Thyroid gland (tissue), 4 donors: Measurements from ENCODE around the gene IL26. TPM values are rescaled to one million over a fixed set of nuclear protein-coding genes. Genes with fewer than 3 reads are reported as not detected.

Source experiments
- DNase-seq, 2 donors: peaks; one replicate each; pipeline ENCODE4 v3.0.0-alpha.2; 2019
- H3K27ac ChIP-seq, 3 donors: fragments of 200-600 bp; sonication (generic); 1 replicate in 2 of 3; 2 replicates in 1 of 3; pipeline ENCODE4 v1.5.1; 2016 to 2019; ENCODE audit warnings: mild to moderate bottlenecking in 1 of 3, moderate library complexity in 1 of 3
- H3K27me3 ChIP-seq: fragments of 200-600 bp; sonication (generic); one replicate; pipeline ENCODE4 v1.5.1; 2019
- H3K36me3 ChIP-seq, 2 donors: fragments of 200-600 bp; sonication (generic); one replicate each; pipeline ENCODE4 v1.5.1; 2016 to 2019
- H3K4me1 ChIP-seq, 2 donors: fragments of 200-600 bp; sonication (generic); one replicate each; pipeline ENCODE4 v1.5.1; 2017 to 2019
- H3K4me3 ChIP-seq, 3 donors: fragments of 200-600 bp; sonication (generic); replicated peaks in 1 of 3; 1 replicate in 2 of 3; 2 replicates in 1 of 3; pipeline ENCODE4 v1.5.1; 2016; ENCODE audit warnings: mild to moderate bottlenecking in 1 of 3
- H3K9me3 ChIP-seq: fragments of 200-600 bp; sonication (generic); one replicate; pipeline ENCODE4 v1.5.1; 2017
- POLR2A ChIP-seq, 2 donors: fragments of 450-650 bp; IDR thresholded peaks; one replicate each; pipeline ENCODE4 v1.6.1; 2017; ENCODE audit warnings: antibody characterized with exemption in 2 of 2, mild to moderate bottlenecking in 2 of 2, moderate library complexity in 1 of 2
- WGBS, 2 donors: methylation state at CpG; one replicate each; pipeline ENCODE4 v1.1.5; 2017; 5-methylcytosine and 5-hydroxymethylcytosine counted together
- intact Hi-C: fragments of 100-400 bp; cut with DNase I; formaldehyde crosslinking; loops from one replicate; pipeline ENCODE4 v1.15.1; 2023
- total RNA-seq, 4 donors: library from RNA; depleted of rRNA; stranded (reverse); fragments of >200 nt; gene quantifications; one replicate each; pipeline ENCODE4 v1.2.3, GENCODE V29; 2016
- TF ChIP-seq, protein P1 (sequence below), 6 experiments: fragments of 200-600 bp in 3 of 6; fragments of 450-650 bp in 3 of 6; sonication (generic) in 3 of 6; IDR thresholded peaks; one replicate each; pipeline ENCODE4 v1.5.1; 2016 to 2019; ENCODE audit warnings: antibody characterized with exemption in 6 of 6, mild to moderate bottlenecking in 2 of 6, inconsistent platforms in 1 of 6, moderate library complexity in 1 of 6

Gene IL26
- total RNA-seq, 4 donors from 2014 or later = not detected

DNA sequence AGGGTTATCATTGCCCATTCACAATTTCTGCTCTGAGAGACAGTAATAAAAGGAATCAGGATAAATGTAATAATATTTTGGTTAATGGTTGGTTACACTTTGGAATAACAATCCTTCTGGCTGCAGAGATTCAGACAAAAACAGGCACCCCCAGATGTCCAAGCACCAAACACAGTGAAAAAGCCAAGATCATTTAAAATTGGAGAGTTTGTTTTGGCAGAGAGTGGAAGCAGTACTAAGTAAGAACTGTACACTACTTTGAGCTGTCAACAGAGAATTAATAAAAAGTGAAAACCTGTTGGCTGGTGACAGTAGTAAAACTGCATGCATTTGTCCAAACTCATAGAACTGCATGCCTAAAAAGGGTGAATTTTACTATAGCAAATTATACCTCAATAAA, 43.4 kb upstream of the IL26 start:
- TF ChIP-seq, protein P1, sequence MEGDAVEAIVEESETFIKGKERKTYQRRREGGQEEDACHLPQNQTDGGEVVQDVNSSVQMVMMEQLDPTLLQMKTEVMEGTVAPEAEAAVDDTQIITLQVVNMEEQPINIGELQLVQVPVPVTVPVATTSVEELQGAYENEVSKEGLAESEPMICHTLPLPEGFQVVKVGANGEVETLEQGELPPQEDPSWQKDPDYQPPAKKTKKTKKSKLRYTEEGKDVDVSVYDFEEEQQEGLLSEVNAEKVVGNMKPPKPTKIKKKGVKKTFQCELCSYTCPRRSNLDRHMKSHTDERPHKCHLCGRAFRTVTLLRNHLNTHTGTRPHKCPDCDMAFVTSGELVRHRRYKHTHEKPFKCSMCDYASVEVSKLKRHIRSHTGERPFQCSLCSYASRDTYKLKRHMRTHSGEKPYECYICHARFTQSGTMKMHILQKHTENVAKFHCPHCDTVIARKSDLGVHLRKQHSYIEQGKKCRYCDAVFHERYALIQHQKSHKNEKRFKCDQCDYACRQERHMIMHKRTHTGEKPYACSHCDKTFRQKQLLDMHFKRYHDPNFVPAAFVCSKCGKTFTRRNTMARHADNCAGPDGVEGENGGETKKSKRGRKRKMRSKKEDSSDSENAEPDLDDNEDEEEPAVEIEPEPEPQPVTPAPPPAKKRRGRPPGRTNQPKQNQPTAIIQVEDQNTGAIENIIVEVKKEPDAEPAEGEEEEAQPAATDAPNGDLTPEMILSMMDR (IDR thresholded peaks at IDR 0.05) = no peak
- TF ChIP-seq POLR2A (IDR thresholded peaks at IDR 0.05) = no peak
- H3K36me3 ChIP-seq = no peaks in the 10 kb centered on the region
- no peak overlapping the region for H3K27ac ChIP-seq
- intact Hi-C loops = no loop called here
- no peaks in the 10 kb centered on the region for H3K27me3 ChIP-seq
- H3K4me3 ChIP-seq = no peak overlapping the region
- H3K4me1 ChIP-seq = peaks cover 11 to 19% of the 10 kb centered on the region in 2 donors
- no peak for DNase-seq
- H3K9me3 ChIP-seq = no peaks in the 10 kb centered on the region

DNA sequence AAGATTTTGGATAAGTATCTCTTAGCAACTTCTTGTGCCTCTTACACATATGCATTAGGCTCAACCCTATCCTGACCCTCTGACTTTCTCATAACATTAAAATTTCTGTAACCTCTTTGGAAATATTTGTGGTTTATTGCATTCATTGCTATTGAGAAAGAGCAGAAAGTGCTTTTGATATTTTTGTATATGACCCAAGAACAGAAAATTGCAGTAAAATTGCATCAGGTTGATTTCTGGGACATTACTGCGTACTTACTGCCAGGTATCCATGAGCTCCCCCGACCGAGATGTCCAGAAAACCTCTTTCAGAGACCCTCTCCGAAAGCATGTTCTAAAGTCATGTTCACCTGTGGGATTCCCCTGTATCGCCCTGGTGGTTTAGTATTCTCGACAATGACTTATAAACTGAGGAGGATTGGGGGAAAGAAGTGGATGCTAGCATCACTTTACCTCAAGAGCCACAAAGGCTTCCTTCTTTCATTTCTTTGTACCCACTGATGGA, 42.3 kb upstream of the IL26 start:
- Histone ChIP-seq H3K27ac (no peak overlapping the region), H3K36me3 (no peaks in the 10 kb centered on the region), H3K9me3 (no peaks in the 10 kb centered on the region), H3K4me3 (no peak overlapping the region), H3K27me3 (no peaks in the 10 kb centered on the region), H3K4me1 (peaks cover 13 to 23% of the 10 kb centered on the region in 2 donors)
- no peak for DNase-seq
- intact Hi-C loops = no loop called here
- WGBS, 2 donors = 88 to 92% methylated on average over 6 of the region's 6 CpGs
- TF ChIP-seq, protein P1 (IDR thresholded peaks at IDR 0.05) = no peak
- no peak for TF ChIP-seq POLR2A (IDR thresholded peaks at IDR 0.05)

DNA sequence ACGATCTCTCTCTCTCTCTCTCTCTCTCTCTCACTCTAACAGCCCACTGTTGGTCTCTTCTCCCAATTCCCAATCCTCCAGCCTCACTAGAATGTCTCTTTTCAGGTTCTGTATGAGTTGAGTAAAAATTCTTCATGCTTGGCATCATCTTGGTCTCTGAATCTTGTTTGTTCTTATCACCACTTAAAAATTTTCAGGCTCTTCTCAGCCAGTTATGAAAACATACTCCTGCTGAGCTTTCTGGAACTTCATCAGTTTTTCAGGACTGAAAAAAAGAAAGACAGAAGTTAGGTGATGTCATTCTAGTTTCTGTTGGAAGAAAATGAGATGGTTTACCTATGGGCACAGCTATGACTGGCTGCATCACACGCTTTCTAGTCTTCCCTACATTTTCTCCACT, 39.2 kb upstream of the IL26 start:
- no peaks in the 10 kb centered on the region for H3K27me3 ChIP-seq
- no peaks in the 10 kb centered on the region for H3K9me3 ChIP-seq
- H3K4me3 ChIP-seq = no peak overlapping the region
- H3K27ac ChIP-seq = peak overlapping the region in 2 of 3 donors; percentile 17 to 39
- H3K4me1 ChIP-seq = peaks cover 13 to 18% of the 10 kb centered on the region in 2 donors
- TF ChIP-seq, protein P1 (IDR thresholded peaks at IDR 0.05) = no peak
- no peak for TF ChIP-seq POLR2A (IDR thresholded peaks at IDR 0.05)
- intact Hi-C loops = no loop called here
- DNase-seq = no peak
- 66 to 70% methylated on average over 2 of the region's 2 CpGs for WGBS, 2 donors
- H3K36me3 ChIP-seq = no peaks in the 10 kb centered on the region

DNA sequence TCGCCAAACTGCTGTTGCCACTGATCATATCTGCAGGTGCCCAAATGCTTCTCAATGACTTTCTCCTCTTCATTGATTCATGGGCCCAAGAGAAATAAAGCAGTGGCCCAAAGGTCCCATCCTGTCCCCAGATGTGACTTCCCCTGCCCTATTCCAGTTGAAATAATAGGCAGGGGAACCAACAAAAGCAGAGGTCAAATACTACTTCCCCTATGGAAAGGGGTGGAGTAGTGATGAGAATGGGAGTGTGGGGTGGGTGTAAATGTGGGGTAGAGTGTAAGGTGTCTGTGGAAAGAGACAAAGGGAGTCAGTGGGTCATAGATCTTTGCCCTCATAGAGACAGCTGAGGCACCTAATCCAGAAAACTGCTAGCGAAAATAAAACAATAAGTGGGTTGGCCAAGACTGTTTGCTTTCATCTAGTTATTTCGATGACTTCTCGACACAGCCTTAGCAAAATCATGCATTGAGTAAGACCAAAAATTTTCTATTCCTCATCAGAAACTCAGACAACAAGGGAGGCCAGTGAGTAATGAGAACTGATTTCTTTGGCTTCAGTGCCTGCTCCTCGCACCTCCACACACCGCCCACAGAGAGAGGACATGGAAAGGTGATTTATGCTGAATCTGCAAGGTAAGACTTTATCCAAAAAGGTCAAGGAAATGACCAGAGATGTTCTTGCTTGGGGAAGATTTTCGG, 38.7 kb upstream of the IL26 start:
- TF ChIP-seq, protein P1 (IDR thresholded peaks at IDR 0.05) = no peak
- TF ChIP-seq POLR2A (IDR thresholded peaks at IDR 0.05) = no peak
- Histone ChIP-seq H3K36me3 (no peaks in the 10 kb centered on the region), H3K9me3 (no peaks in the 10 kb centered on the region), H3K4me1 (peaks cover 13 to 18% of the 10 kb centered on the region in 2 donors), H3K27me3 (no peaks in the 10 kb centered on the region), H3K4me3 (no peak overlapping the region), H3K27ac (peak overlapping the region in 1 of 3 donors; percentile 22)
- WGBS, 2 donors = 79 to 82% methylated on average over 7 of the region's 7 CpGs
- intact Hi-C loops = no loop called here
- DNase-seq = no peak

DNA sequence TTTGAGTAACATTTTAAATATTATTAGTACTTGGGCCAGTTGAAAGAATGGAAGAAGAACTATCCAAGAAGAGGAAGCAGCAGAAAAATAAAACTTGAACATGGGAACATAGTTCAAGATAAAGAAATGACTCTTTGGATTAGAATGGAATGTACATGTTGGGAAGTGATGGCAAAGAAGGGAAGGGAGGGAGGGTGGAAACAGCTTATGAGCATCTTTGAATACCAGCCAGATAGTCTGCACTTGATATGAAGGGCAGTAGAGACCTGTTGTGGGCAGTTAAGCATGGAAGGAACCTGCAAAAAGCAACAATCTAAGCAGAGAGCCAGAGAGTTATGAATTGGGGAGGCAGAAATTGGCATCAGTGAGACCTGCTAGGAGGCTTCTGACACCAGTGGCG, 37.8 kb upstream of the IL26 start:
- no peaks in the 10 kb centered on the region for H3K36me3 ChIP-seq
- TF ChIP-seq POLR2A (IDR thresholded peaks at IDR 0.05) = no peak
- TF ChIP-seq, protein P1 (IDR thresholded peaks at IDR 0.05) = no peak

More for the DNA sequence above, 37.8 kb upstream of the IL26 start:
- Histone ChIP-seq H3K27ac (no peak overlapping the region), H3K27me3 (no peaks in the 10 kb centered on the region), H3K4me3 (no peak overlapping the region), H3K9me3 (no peaks in the 10 kb centered on the region), H3K4me1 (peaks cover 13 to 18% of the 10 kb centered on the region in 2 donors)
- WGBS, 2 donors = 26 to 45% methylated on average over 1 of the region's 1 CpG
- intact Hi-C loops = no loop called here
- DNase-seq = peak in 1 of 2 donors; percentile 14
